ENCODE measurements around the gene CSF2. TPM values are rescaled to one million over a fixed set of nuclear protein-coding genes. Genes with fewer than 3 reads are reported as not detected.

CSF2 gene
- total RNA-seq, 1 experiment from 2014 or later = not detected

GRCh38 chr5:132103969-132104391, 30.4 kb downstream of the CSF2 start:
- no TSS peak for BruUV-seq (replicated peaks)
- no peak for DNase-seq (ENCODE audit: low read depth, low spot score)
- TF ChIP-seq CTCF (IDR thresholded peaks at IDR 0.05) = no peak
- no peak for TF ChIP-seq SIN3A (IDR thresholded peaks at IDR 0.05; ENCODE audit: borderline replicate concordance, insufficient read depth, low read depth, low read length)
- no peak for TF ChIP-seq POLR2AphosphoS5 (IDR thresholded peaks at IDR 0.05; ENCODE audit: low read depth, low read length)
- no peak for TF ChIP-seq REST (IDR thresholded peaks at IDR 0.05; ENCODE audit: insufficient read depth in 1 of 2, low read depth in 2 of 2, low read length in 1 of 2)
- Histone ChIP-seq H3K9me3 (ENCODE audit: control insufficient read depth, insufficient read depth, low read depth, low read length) (no peaks in the 10 kb centered on the region), H3K36me3 (ENCODE audit: control insufficient read depth, insufficient read depth, low read length) (no peaks in the 10 kb centered on the region), H3K4me3 (ENCODE audit: low read depth in 2 of 2, low read length in 2 of 2) (no peak overlapping the region), H3K4me1 (ENCODE audit: control insufficient read depth, insufficient read depth, low read length) (peaks cover 2% of the 10 kb centered on the region; the same call in 1 of the 2 replicates), H3K27me3 (ENCODE audit: control insufficient read depth, insufficient read depth, low read length) (no peaks in the 10 kb centered on the region; the same call in 1 of the 2 replicates), H3K27ac (ENCODE audit: low read length) (no peak overlapping the region)
- CTCF ChIA-PET = no interaction called here
- in situ Hi-C loops (cut with HindIII; ENCODE audit: low pct_unique_long_range_greater_than_20kb, low sequenced_read_pairs) = no loop called here
- no peak for ATAC-seq
- intact Hi-C loops (cut with micrococcal nuclease; ENCODE audit: unreplicated experiment) = no loop called here
- POLR2A ChIA-PET = no interaction called here

GRCh38 chr5:132104556-132104955, 31.0 kb downstream of the CSF2 start:
- no peak for DNase-seq (ENCODE audit: low read depth, low spot score)
- POLR2A ChIA-PET = no interaction called here
- no peak for ATAC-seq
- H3K9me3 ChIP-seq (ENCODE audit: control insufficient read depth, insufficient read depth, low read depth, low read length) = no peaks in the 10 kb centered on the region
- no peak overlapping the region for H3K4me3 ChIP-seq (ENCODE audit: low read depth in 2 of 2, low read length in 2 of 2)
- TF ChIP-seq POLR2AphosphoS5 (IDR thresholded peaks at IDR 0.05; ENCODE audit: low read depth, low read length) (no peak), CTCF (IDR thresholded peaks at IDR 0.05) (no peak)
- H3K27me3 ChIP-seq (ENCODE audit: control insufficient read depth, insufficient read depth, low read length) = no peaks in the 10 kb centered on the region; the same call in 1 of the 2 replicates
- in situ Hi-C loops (cut with HindIII; ENCODE audit: low pct_unique_long_range_greater_than_20kb, low sequenced_read_pairs) (no loop called here), intact Hi-C loops (cut with micrococcal nuclease; ENCODE audit: unreplicated experiment) (no loop called here)
- no peak overlapping the region for H3K27ac ChIP-seq (ENCODE audit: low read length)
- peaks cover 2% of the 10 kb centered on the region; the same call in 1 of the 2 replicates for H3K4me1 ChIP-seq (ENCODE audit: control insufficient read depth, insufficient read depth, low read length)
- BruUV-seq (replicated peaks) = no TSS peak
- CTCF ChIA-PET = no interaction called here
- H3K36me3 ChIP-seq (ENCODE audit: control insufficient read depth, insufficient read depth, low read length) = no peaks in the 10 kb centered on the region

DNA sequence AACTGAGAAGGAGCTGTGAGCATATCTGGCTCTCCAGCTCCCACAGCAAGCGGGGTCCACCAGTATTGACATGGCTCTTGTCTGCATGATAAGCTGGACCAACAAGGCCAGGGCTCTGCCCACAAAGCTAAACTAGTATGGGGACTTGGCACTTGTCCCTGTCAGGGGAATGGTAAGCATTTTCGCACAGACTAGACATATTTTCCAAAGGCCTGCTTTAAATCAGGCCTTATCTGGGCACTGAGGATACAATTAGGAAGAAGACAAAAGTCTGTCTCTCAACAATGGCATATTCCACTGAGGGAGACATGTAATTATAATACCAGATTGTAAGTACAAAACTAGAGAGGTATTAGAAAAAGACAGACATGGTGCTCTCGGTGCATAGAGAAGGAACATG, 32.1 kb downstream of the CSF2 start:
- Histone ChIP-seq H3K27ac (ENCODE audit: low read length) (no peak overlapping the region), H3K9me3 (ENCODE audit: control insufficient read depth, insufficient read depth, low read depth, low read length) (no peaks in the 10 kb centered on the region), H3K4me3 (ENCODE audit: low read depth in 2 of 2, low read length in 2 of 2) (no peak overlapping the region), H3K36me3 (ENCODE audit: control insufficient read depth, insufficient read depth, low read length) (no peaks in the 10 kb centered on the region), H3K4me1 (ENCODE audit: control insufficient read depth, insufficient read depth, low read length) (peaks cover 2% of the 10 kb centered on the region; the same call in 1 of the 2 replicates), H3K27me3 (ENCODE audit: control insufficient read depth, insufficient read depth, low read length) (no peaks in the 10 kb centered on the region)
- TF ChIP-seq CTCF (IDR thresholded peaks at IDR 0.05) = no peak
- TF ChIP-seq SIN3A (IDR thresholded peaks at IDR 0.05; ENCODE audit: borderline replicate concordance, insufficient read depth, low read depth, low read length) = no peak
- TF ChIP-seq TCF7L2 (IDR thresholded peaks at IDR 0.05; ENCODE audit: low read depth, low read length) = no peak
- no peak for TF ChIP-seq REST (IDR thresholded peaks at IDR 0.05; ENCODE audit: insufficient read depth in 1 of 2, low read depth in 2 of 2, low read length in 1 of 2)
- no peak for TF ChIP-seq POLR2AphosphoS5 (IDR thresholded peaks at IDR 0.05; ENCODE audit: low read depth, low read length)
- POLR2A ChIA-PET = no interaction called here
- ATAC-seq (no peak), DNase-seq (ENCODE audit: low read depth, low spot score) (no peak)
- intact Hi-C loops (cut with micrococcal nuclease; ENCODE audit: unreplicated experiment) = no loop called here
- CTCF ChIA-PET = no interaction called here
- BruUV-seq (replicated peaks) = no TSS peak
- in situ Hi-C loops (cut with HindIII; ENCODE audit: low pct_unique_long_range_greater_than_20kb, low sequenced_read_pairs) = no loop called here

Data from Panc1 (cell line).